ENCODE measurements around the gene TRIP10.

TRIP10 gene

GRCh38 chr19:6711605-6712004, 27.9 kb upstream of the TRIP10 start:
- DNase-seq (ENCODE audit: low spot score): no peak

GRCh38 chr19:6712231-6712630, 27.2 kb upstream of the TRIP10 start:
- no peak for DNase-seq (ENCODE audit: low spot score)

DNA sequence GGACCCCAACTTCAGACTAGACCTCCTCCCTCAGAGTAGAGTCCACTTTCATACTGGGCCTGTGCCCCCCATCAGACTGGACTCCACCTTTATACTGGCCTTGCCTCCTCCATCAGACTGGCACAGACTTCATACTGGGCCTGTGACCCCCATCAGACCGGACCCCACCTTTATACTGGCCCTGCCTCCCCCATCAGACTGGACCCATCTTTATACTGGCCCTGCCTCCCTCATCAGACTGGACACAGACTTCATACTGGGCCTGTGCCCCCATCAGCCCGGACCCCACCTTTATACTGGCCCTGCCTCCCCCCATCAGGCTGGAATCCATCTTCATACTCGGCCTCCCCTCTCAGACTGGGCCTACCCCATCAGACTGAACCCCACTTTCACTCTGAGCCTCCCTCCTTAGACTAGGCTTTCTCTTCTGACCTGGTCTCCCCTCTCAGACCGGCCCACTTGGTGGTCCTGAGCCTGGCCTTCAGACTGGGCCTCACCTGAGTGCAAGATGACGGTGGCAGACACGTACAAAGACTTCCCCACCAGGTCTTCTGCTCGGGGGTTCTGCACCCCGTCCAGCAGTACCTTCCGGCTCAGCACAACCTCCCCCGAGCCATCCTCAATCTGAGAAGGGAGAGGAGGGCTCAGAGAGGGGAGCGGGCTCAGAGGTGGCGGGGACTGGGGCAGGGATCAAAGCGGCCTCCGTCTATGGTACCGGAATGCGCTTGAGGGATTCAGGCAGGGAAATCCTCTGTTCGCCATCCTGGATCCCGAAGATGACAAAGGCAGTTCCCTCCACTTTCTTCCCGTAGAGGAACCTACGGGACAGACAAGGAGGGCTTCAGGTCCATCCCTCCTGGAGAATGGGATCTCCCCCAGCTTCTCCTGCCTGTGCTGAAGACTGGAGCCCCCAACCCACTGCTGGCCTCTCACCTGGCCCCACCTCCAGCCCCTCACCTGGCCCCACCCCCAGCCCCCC, 26.5 kb upstream of the TRIP10 start:
- DNase-seq (ENCODE audit: low spot score): no peak

- DNase-seq (ENCODE audit: low spot score): no peak
Observed at GRCh38 chr19:6713773-6714692, 25.4 kb upstream of the TRIP10 start.

- no peak for DNase-seq (ENCODE audit: low spot score)
Observed at GRCh38 chr19:6714749-6715555, 24.5 kb upstream of the TRIP10 start.

DNA sequence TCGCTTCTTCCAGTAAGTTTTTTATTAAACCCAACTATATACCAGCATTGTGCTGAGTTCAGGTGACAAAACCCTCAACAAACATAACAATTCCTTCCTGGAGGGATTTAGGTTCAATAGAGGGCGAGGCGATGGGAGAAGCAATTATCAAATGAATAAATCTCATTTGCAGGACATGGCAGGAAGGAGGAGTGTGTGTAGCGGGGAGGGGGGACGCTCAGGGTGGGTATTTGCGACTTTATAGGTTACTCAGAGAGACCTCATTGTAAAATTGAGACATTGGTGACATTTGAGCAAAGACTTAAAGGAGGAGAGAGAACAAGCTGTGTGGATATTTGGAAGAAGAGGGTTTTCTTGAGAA, 22.9 kb upstream of the TRIP10 start:
- DNase-seq (ENCODE audit: low spot score): no peak

DNA sequence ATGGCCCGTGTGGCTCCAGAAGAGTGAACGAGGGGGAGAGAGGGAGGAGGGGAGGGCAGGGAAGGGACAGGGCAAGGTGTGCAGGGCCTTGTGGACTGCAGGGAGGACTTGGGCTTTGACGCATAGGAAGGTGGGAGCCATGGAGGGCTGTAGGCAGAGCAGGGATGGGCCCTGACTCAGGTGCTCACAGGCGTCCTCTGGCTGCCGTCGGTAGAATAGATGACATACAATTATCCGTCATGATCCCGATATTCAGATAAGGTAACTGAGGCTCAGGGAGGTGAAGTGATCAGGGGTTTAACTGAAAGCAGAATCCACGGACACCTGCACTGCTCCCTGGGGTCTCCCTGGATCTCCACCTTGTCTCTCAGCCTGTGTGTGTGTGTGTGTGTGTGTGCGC, 22.4 kb upstream of the TRIP10 start:
- DNase-seq (ENCODE audit: low spot score): no peak

DNA sequence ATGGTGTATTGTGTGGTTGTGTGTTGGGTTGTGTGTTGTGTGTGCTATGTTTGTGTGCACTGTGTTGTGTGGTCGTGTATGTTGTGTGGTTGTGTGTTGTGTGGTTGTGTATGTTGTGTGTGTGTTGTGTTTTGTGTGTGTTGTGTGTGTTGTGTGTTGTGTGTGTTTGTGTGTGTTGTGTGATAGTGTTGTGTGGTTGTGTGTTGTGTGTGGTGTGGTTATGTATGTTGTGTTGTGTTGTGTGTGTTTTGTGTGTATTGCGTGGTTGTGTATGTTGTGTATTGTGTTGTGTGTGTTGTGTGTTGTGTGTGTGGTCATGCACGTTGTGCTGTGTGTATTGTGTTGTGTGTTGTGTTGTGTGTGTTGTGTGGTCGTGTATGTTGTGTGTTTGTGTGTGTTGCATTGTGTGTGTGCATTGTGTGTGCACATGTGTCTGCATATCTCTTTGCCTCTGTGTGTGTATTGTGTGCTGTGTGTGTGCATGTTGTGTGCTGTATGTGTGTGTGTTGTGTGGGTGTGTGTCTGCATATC, 22.0 kb upstream of the TRIP10 start:
- DNase-seq (ENCODE audit: low spot score): no peak

GRCh38 chr19:6718111-6718740, 21.3 kb upstream of the TRIP10 start:
- no peak for DNase-seq (ENCODE audit: low spot score)

GRCh38 chr19:6718741-6719539, 20.5 kb upstream of the TRIP10 start:
- no peak for DNase-seq (ENCODE audit: low spot score)

- no peak for DNase-seq (ENCODE audit: low spot score)
Observed at GRCh38 chr19:6719540-6719861, 20.0 kb upstream of the TRIP10 start.

DNA sequence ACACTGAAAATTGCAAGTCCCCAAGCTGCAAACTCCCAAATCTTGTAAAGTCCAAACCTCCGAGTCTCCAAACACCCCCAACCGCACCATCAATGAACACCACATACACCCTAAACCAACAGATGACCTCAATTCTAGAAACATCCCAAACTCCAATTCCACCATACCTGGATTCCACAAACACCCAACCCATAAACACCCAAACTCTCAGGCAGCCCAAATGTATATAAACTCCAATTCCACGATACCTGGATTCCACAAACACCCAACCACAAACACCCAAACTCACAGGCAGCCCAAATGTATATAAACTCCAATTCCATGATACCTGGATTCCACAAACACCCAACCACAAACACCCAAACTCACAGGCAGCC, 19.5 kb upstream of the TRIP10 start:
- DNase-seq (ENCODE audit: low spot score): no peak

DNA sequence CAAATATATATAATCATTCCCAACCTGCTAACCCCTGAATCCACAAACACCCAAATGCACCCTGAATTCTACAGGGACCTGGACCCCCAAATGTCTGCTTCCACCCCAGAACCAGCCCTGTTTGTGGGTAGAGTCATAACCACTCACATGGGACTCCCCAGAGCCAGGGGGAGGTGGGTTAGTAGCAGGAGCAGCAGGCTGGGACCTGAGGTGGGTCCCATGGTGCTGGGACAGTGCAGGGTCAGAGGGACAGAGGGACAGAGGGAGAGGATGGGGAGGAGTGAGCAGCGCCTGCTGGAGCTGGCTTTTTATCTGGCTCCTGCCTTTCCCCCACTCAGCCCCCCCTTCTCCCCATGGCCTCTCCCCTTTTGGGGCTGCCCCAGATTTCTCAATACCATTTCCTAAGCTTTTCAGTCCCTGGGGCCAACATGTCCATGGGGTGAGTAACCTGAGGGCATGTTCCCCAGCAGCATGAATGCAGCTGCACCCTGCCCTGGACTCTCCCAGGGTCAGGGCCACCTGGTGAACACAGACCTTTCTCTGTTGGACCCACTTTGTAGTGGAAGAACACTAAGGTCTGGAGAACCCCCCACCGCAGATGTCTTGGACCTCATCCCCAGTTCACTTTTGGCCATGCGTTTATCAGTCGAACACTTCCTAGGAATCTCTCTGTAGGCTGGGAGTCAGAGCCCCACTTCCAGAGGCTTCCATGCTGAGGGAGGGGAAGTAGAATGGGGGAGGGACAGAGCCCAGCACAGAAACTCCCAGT, 18.9 kb upstream of the TRIP10 start, which contains the start of gene C3:
Gene C3 (minus strand): TSS at position 282 of the 769 bp plus-strand sequence. CDS start 61 bp downstream, at position 221.
- no peak for DNase-seq (ENCODE audit: low spot score)

GRCh38 chr19:6721138-6721474, 18.4 kb upstream of the TRIP10 start:
- no peak for DNase-seq (ENCODE audit: low spot score)

GRCh38 chr19:6721773-6722172, 17.7 kb upstream of the TRIP10 start:
- DNase-seq (ENCODE audit: low spot score): no peak

DNA sequence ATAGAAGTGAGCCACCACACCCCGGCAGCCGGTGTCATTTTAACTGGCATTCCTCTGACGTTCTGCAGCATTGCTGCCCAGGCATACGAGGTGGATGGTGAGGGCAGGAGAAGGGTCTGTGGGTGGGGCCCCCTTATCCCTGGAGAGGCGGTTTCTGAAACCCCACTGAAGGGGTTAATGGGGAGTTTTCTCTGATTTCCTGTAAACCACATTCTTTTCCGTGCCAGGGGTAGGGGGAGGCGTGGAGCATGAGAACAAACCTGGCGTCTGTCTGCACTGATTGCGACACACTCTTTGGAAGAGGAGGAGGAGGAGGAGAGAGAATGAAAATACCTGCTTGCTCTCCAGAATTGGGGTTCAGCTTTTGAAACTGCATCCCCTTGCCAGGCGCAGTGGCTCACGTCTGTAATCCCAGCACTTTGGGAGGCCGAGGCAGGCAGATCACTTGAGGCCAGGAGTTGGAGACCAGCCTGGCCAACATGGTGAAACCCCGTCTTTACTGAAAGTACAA, 16.3 kb upstream of the TRIP10 start:
- no peak for DNase-seq (ENCODE audit: low spot score)

DNA sequence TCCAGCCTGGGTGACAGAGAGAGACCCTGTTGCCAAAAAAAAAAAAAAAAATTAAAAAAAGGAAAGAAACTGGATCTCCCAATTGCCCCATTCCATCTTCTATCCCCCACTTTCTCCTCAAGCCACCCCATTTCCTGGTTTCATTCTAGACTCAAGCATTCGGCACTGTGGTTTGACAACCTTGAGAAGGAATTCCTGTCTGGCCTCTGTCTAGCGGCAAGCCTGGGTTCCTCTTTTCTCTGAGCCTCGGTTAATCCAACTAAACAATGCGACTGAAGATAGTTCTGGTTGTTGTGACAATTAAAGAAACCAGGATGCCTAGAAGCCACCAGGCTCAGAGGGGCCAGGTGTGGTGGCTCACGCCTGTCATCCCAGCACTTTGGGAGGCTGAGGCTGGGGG, 15.7 kb upstream of the TRIP10 start:
- no peak for DNase-seq (ENCODE audit: low spot score)

- DNase-seq (ENCODE audit: low spot score): no peak
Observed at GRCh38 chr19:6724631-6725492, 14.6 kb upstream of the TRIP10 start.
